Esophagus muscularis mucosa (tissue), 4 donors: ENCODE data around the gene G2E3.

Source experiments
- CTCF ChIP-seq, 3 experiments: fragments of 200-600 bp in 2 of 3; fragments of 450-650 bp in 1 of 3; sonication (generic) in 2 of 3; IDR thresholded peaks; one replicate each; pipeline ENCODE4 v1.5.1; 2017 to 2019; ENCODE audit warnings: antibody characterized with exemption in 3 of 3, mild to moderate bottlenecking in 2 of 3, moderate library complexity in 1 of 3
- EP300 ChIP-seq: sonication (generic); formaldehyde crosslinking; IDR thresholded peaks from one replicate; pipeline ENCODE4 v1.6.1; 2017; ENCODE audit warnings: antibody characterized with exemption
- POLR2A ChIP-seq: fragments of 450-650 bp; IDR thresholded peaks from one replicate; pipeline ENCODE4 v1.6.1; 2017; ENCODE audit warnings: antibody characterized with exemption, moderate library complexity, mild to moderate bottlenecking, low read depth

- TF ChIP-seq CTCF (IDR thresholded peaks at IDR 0.05) (no peak), POLR2A (no peak), EP300 (no peak)
Measured at GRCh38 chr14:30587141-30587540, 28.2 kb downstream of the G2E3 start.
